Large intestine (tissue), 3 donors: ENCODE measurements around the gene VILL. TPM values are rescaled to one million over a fixed set of nuclear protein-coding genes. Genes with fewer than 3 reads are reported as not detected.

ENCODE experiments used
- DNase-seq, 2 donors: peaks; one replicate each; pipeline versions ENCODE4 v3.0.0 to v3.0.0-alpha.2; 2013
- H3K27ac ChIP-seq: one replicate; pipeline ENCODE4 v1.5.1; 2013; ENCODE audit warnings: low read length
- H3K27me3 ChIP-seq: 2 replicates; pipeline ENCODE4 v1.6.1; 2013; ENCODE audit warnings: low read length; ENCODE audit not compliant: control insufficient read depth, insufficient read depth
- H3K36me3 ChIP-seq: 2 replicates; pipeline ENCODE4 v1.6.1; 2013; ENCODE audit warnings: low read length; ENCODE audit not compliant: control insufficient read depth, insufficient read depth
- H3K4me1 ChIP-seq: one replicate; pipeline ENCODE4 v1.6.1; 2013; ENCODE audit warnings: low read length; ENCODE audit not compliant: control insufficient read depth, insufficient read depth
- H3K4me3 ChIP-seq: one replicate; pipeline ENCODE4 v1.5.1; 2013; ENCODE audit warnings: low read length
- H3K9me3 ChIP-seq: one replicate; pipeline ENCODE4 v1.6.1; 2013; ENCODE audit warnings: mild to moderate bottlenecking, low read depth, low read length, moderate library complexity; ENCODE audit not compliant: control insufficient read depth
- WGBS: methylation state at CpG from one replicate; pipeline ENCODE4 v1.1.5; 2013; ENCODE audit warnings: low lambda C conversion rate; ENCODE audit not compliant: insufficient coverage; 5-methylcytosine and 5-hydroxymethylcytosine counted together
- polyA plus RNA-seq: library from polyadenylated mRNA; unstranded; fragments of 120-200 nt; gene quantifications from one replicate; pipeline ENCODE4 v1.2.1, GENCODE V29; 2013

VILL gene
- polyA plus RNA-seq, 1 donor = 73.7 TPM

GRCh38 chr3:38016410-38016809, 25.8 kb downstream of the VILL start:
- WGBS = no CpG with 5 or more reads among the region's 13 CpGs
- peaks cover 48% of the 10 kb centered on the region for H3K36me3 ChIP-seq
- DNase-seq = no peak
- H3K4me3 ChIP-seq = no peak overlapping the region
- no peak overlapping the region for H3K27ac ChIP-seq
- no peaks in the 10 kb centered on the region for H3K9me3 ChIP-seq
- H3K27me3 ChIP-seq = no peaks in the 10 kb centered on the region
- peaks cover 17% of the 10 kb centered on the region for H3K4me1 ChIP-seq

- no peak for DNase-seq
- Histone ChIP-seq H3K27ac (no peak overlapping the region), H3K9me3 (no peaks in the 10 kb centered on the region), H3K4me1 (peaks cover 17% of the 10 kb centered on the region), H3K4me3 (no peak overlapping the region), H3K27me3 (no peaks in the 10 kb centered on the region), H3K36me3 (peaks cover 46% of the 10 kb centered on the region)
- no CpG with 5 or more reads among the region's 6 CpGs for WGBS
Measured at GRCh38 chr3:38016847-38017444, 26.4 kb downstream of the VILL start.

GRCh38 chr3:38017445-38018295, 27.1 kb downstream of the VILL start:
- Histone ChIP-seq H3K4me1 (peaks cover 17% of the 10 kb centered on the region), H3K36me3 (peaks cover 46% of the 10 kb centered on the region), H3K4me3 (no peak overlapping the region), H3K27ac (no peak overlapping the region), H3K27me3 (no peaks in the 10 kb centered on the region), H3K9me3 (no peaks in the 10 kb centered on the region)
- no peak for DNase-seq
- WGBS = no CpG with 5 or more reads among the region's 9 CpGs

GRCh38 chr3:38018296-38019266, 28.0 kb downstream of the VILL start:
- WGBS = no CpG with 5 or more reads among the region's 13 CpGs
- no peak overlapping the region for H3K27ac ChIP-seq
- no peaks in the 10 kb centered on the region for H3K9me3 ChIP-seq
- no peak for DNase-seq
- H3K27me3 ChIP-seq = no peaks in the 10 kb centered on the region
- peaks cover 46% of the 10 kb centered on the region for H3K36me3 ChIP-seq
- no peak overlapping the region for H3K4me3 ChIP-seq
- peaks cover 17% of the 10 kb centered on the region for H3K4me1 ChIP-seq

- WGBS = no CpG with 5 or more reads among the region's 10 CpGs
- no peaks in the 10 kb centered on the region for H3K9me3 ChIP-seq
- no peak for DNase-seq
- H3K4me3 ChIP-seq = no peak overlapping the region
- peaks cover 45% of the 10 kb centered on the region for H3K36me3 ChIP-seq
- no peak overlapping the region for H3K27ac ChIP-seq
- peaks cover 17% of the 10 kb centered on the region for H3K4me1 ChIP-seq
- H3K27me3 ChIP-seq = no peaks in the 10 kb centered on the region
Measured at GRCh38 chr3:38019658-38020341, 29.2 kb downstream of the VILL start.

GRCh38 chr3:38020342-38020726, 29.7 kb downstream of the VILL start:
- no peak for DNase-seq

GRCh38 chr3:38021196-38021595, 30.6 kb downstream of the VILL start:
- no peak for DNase-seq
- no peak overlapping the region for H3K27ac ChIP-seq
- no peaks in the 10 kb centered on the region for H3K9me3 ChIP-seq
- peaks cover 32% of the 10 kb centered on the region for H3K36me3 ChIP-seq
- peaks cover 20% of the 10 kb centered on the region for H3K4me1 ChIP-seq
- no peaks in the 10 kb centered on the region for H3K27me3 ChIP-seq
- no peak overlapping the region for H3K4me3 ChIP-seq
- WGBS = no CpG with 5 or more reads among the region's 4 CpGs

More at GRCh38 chr3:38020342-38020726, 29.7 kb downstream of the VILL start:
- Histone ChIP-seq H3K4me3 (no peak overlapping the region), H3K27ac (no peak overlapping the region), H3K9me3 (no peaks in the 10 kb centered on the region), H3K27me3 (no peaks in the 10 kb centered on the region), H3K4me1 (peaks cover 19% of the 10 kb centered on the region), H3K36me3 (peaks cover 40% of the 10 kb centered on the region)
- WGBS = no CpG with 5 or more reads among the region's 3 CpGs

- Histone ChIP-seq H3K9me3 (no peaks in the 10 kb centered on the region), H3K4me3 (no peak overlapping the region), H3K27me3 (no peaks in the 10 kb centered on the region), H3K27ac (no peak overlapping the region), H3K36me3 (peaks cover 22% of the 10 kb centered on the region), H3K4me1 (peaks cover 12% of the 10 kb centered on the region)
- DNase-seq = no peak
- WGBS = no CpG with 5 or more reads among the region's 3 CpGs
Measured at GRCh38 chr3:38022301-38022700, 31.7 kb downstream of the VILL start.

- H3K9me3 ChIP-seq = no peaks in the 10 kb centered on the region
- H3K27ac ChIP-seq = peak overlapping the region; percentile 94
- no CpG with 5 or more reads among the region's 6 CpGs for WGBS
- no peak for DNase-seq
- peaks cover 19% of the 10 kb centered on the region for H3K36me3 ChIP-seq
- H3K4me3 ChIP-seq = no peak overlapping the region
- H3K4me1 ChIP-seq = peaks cover 11% of the 10 kb centered on the region
- no peaks in the 10 kb centered on the region for H3K27me3 ChIP-seq
Measured at GRCh38 chr3:38022896-38023709, 32.5 kb downstream of the VILL start.
